ENCODE results near the gene DDX6.
"Not testable (repeated sequence)": the region's sequence is repeated elsewhere in the genome, so short reads cannot be mapped to it uniquely, and the experiment has no call there.

DNA sequence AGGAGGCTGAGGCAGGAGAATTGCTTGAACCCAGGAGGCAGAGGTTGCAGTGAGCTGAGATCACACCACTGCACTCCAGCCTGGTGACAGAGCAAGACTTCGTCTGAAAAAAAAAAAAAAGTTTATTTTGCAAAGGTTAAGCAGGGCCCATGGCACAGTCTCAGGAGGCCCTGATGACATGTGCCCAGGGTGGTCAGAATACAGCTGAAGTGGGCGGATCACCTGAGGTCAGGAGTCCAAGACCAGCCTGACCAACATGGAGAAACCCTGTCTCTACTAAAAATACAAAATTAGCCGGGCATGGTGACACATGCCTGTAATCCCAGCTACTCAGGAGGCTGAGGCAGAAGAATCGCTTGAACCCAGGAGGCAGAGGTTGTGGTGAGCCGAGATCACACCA, 76.5 kb downstream of the DDX6 start:
- TF ChIP-seq, protein P1, sequence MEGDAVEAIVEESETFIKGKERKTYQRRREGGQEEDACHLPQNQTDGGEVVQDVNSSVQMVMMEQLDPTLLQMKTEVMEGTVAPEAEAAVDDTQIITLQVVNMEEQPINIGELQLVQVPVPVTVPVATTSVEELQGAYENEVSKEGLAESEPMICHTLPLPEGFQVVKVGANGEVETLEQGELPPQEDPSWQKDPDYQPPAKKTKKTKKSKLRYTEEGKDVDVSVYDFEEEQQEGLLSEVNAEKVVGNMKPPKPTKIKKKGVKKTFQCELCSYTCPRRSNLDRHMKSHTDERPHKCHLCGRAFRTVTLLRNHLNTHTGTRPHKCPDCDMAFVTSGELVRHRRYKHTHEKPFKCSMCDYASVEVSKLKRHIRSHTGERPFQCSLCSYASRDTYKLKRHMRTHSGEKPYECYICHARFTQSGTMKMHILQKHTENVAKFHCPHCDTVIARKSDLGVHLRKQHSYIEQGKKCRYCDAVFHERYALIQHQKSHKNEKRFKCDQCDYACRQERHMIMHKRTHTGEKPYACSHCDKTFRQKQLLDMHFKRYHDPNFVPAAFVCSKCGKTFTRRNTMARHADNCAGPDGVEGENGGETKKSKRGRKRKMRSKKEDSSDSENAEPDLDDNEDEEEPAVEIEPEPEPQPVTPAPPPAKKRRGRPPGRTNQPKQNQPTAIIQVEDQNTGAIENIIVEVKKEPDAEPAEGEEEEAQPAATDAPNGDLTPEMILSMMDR (IDR thresholded peaks at IDR 0.05): not testable (repeated sequence)
- not testable (repeated sequence) for TF ChIP-seq POLR2A (IDR thresholded peaks at IDR 0.05; ENCODE audit: low read length); CHD4 (IDR thresholded peaks at IDR 0.05; ENCODE audit: borderline replicate concordance); BCL3 (IDR thresholded peaks at IDR 0.05); RFX5 (IDR thresholded peaks at IDR 0.05); ZSCAN20 (CRISPR knock-in tag; IDR thresholded peaks at IDR 0.05); NFE2L2 (conservative IDR thresholded peaks at IDR 0.05; ENCODE audit: low read length); USF2 (IDR thresholded peaks at IDR 0.05); TFCP2L1 (CRISPR knock-in tag; IDR thresholded peaks at IDR 0.05); EP300 (IDR thresholded peaks at IDR 0.05); GATA3 (IDR thresholded peaks at IDR 0.05; ENCODE audit: borderline replicate concordance); JUN (IDR thresholded peaks at IDR 0.05); SMC3 (IDR thresholded peaks at IDR 0.05)
